Upper lobe of left lung (tissue), 6 donors: Measurements from ENCODE around the gene C17orf100. TPM values are rescaled to one million over a fixed set of nuclear protein-coding genes. Genes with fewer than 3 reads are reported as not detected.

Source experiments
- ATAC-seq, 2 donors: fragments of 200-7000 bp; cut with Tn5 transposase; one replicate each; pipeline ENCODE4 v1.9.1; 2022; ENCODE audit warnings: mild to moderate bottlenecking in 2 of 2, moderate library complexity in 2 of 2; ENCODE audit not compliant: low FRiP score in 2 of 2
- DNase-seq, 2 donors: peaks; one replicate each; pipeline ENCODE4 v3.0.0-alpha.2; 2019 to 2020
- H3K27ac ChIP-seq, 4 donors: fragments of 200-600 bp; sonication (generic); one replicate each; pipeline ENCODE4 v1.5.1; 2016 to 2019
- H3K27me3 ChIP-seq, 4 donors: fragments of 200-600 bp; sonication (generic); one replicate each; pipeline ENCODE4 v1.5.1; 2017 to 2019
- H3K36me3 ChIP-seq, 4 donors: fragments of 200-600 bp; sonication (generic); one replicate each; pipeline ENCODE4 v1.5.1; 2016 to 2019
- H3K4me1 ChIP-seq, 4 donors: fragments of 200-600 bp; sonication (generic); one replicate each; pipeline ENCODE4 v1.5.1; 2018 to 2019
- H3K4me3 ChIP-seq, 4 donors: fragments of 200-600 bp; sonication (generic); one replicate each; pipeline ENCODE4 v1.5.1; 2017 to 2019; ENCODE audit warnings: mild to moderate bottlenecking in 2 of 4, moderate library complexity in 1 of 4
- H3K9me3 ChIP-seq, 4 donors: fragments of 200-600 bp; sonication (generic); one replicate each; pipeline ENCODE4 v1.5.1; 2018 to 2019
- CTCF ChIP-seq, 6 experiments: fragments of 450-650 bp in 4 of 6; fragments of 200-600 bp in 2 of 6; sonication (generic) in 2 of 6; IDR thresholded peaks; one replicate each; pipeline ENCODE4 v1.5.1; 2016 to 2019; ENCODE audit warnings: antibody characterized with exemption in 6 of 6
- EP300 ChIP-seq, 4 donors: sonication (generic); formaldehyde crosslinking; IDR thresholded peaks; one replicate each; pipeline ENCODE4 v1.5.1; 2017; ENCODE audit warnings: antibody characterized with exemption in 4 of 4, control low read depth in 2 of 4
- POLR2A ChIP-seq, 4 donors: fragments of 450-650 bp; IDR thresholded peaks; one replicate each; pipeline ENCODE4 v1.5.1; 2016 to 2017; ENCODE audit warnings: antibody characterized with exemption in 4 of 4, mild to moderate bottlenecking in 2 of 4
- POLR2AphosphoS5 ChIP-seq, 2 donors: sonication (generic); formaldehyde crosslinking; IDR thresholded peaks; one replicate each; pipeline ENCODE4 v1.5.1; 2017; ENCODE audit warnings: antibody characterized with exemption in 2 of 2
- WGBS, 2 donors: methylation state at CpG; one replicate each; pipeline ENCODE4 v1.1.5; 2017 to 2018; 5-methylcytosine and 5-hydroxymethylcytosine counted together
- total RNA-seq, 6 donors: library from RNA; depleted of rRNA in 4 of 6; stranded (reverse); fragments of >200 nt in 4 of 6; gene quantifications; one replicate each; pipeline versions ENCODE4 v1.1.0 to v1.2.1, GENCODE V29; 2016 to 2021
- donor health status: DM: no; HTN: no; CAD: no; lungs with moderate emphysema.
- donor health status: DM: no; HTN: yes; CAD: no; lungs with severe emphysema.

The C17orf100 gene
- total RNA-seq, 6 donors from 2014 or later = 0.78 to 7.3 (median 1.3) TPM

- Histone ChIP-seq H3K27ac (no peak overlapping the region), H3K36me3 (peaks cover 19 to 70% (median 44%) of the 10 kb centered on the region in 4 donors), H3K4me1 (peaks cover 0 to 3% (median 0%) of the 10 kb centered on the region in 4 donors), H3K27me3 (no peaks in the 10 kb centered on the region), H3K9me3 (no peaks in the 10 kb centered on the region), H3K4me3 (no peak overlapping the region)
- ATAC-seq (no peak), DNase-seq (no peak)
- 90 to 92% methylated on average over 3 of the region's 3 CpGs for WGBS, 2 donors
- TF ChIP-seq POLR2A (IDR thresholded peaks at IDR 0.05) (no peak), CTCF (IDR thresholded peaks at IDR 0.05) (no peak), EP300 (IDR thresholded peaks at IDR 0.05) (no peak), POLR2AphosphoS5 (IDR thresholded peaks at IDR 0.05) (no peak)
These were observed 43.2 kb upstream of the C17orf100 start for GRCh38 chr17:6608321-6608720.

GRCh38 chr17:6610011-6610410 is 41.6 kb upstream of the C17orf100 start:
- TF ChIP-seq CTCF (IDR thresholded peaks at IDR 0.05) (no peak), POLR2A (IDR thresholded peaks at IDR 0.05) (no peak), POLR2AphosphoS5 (IDR thresholded peaks at IDR 0.05) (no peak), EP300 (IDR thresholded peaks at IDR 0.05) (no peak)
- DNase-seq = no peak
- Histone ChIP-seq H3K4me3 (no peak overlapping the region), H3K4me1 (no peaks in the 10 kb centered on the region), H3K9me3 (no peaks in the 10 kb centered on the region), H3K27ac (no peak overlapping the region), H3K36me3 (peaks cover 19 to 66% (median 43%) of the 10 kb centered on the region in 4 donors), H3K27me3 (no peaks in the 10 kb centered on the region)
- WGBS, 2 donors = 95 to 100% methylated on average over 5 of the region's 5 CpGs
- no peak for ATAC-seq

GRCh38 chr17:6611231-6611630 is 40.3 kb upstream of the C17orf100 start:
- TF ChIP-seq POLR2A (IDR thresholded peaks at IDR 0.05) (no peak), POLR2AphosphoS5 (IDR thresholded peaks at IDR 0.05) (no peak), CTCF (IDR thresholded peaks at IDR 0.05) (no peak), EP300 (IDR thresholded peaks at IDR 0.05) (no peak)
- no peaks in the 10 kb centered on the region for H3K9me3 ChIP-seq
- H3K36me3 ChIP-seq = peaks cover 19 to 62% (median 36%) of the 10 kb centered on the region in 4 donors
- no peak overlapping the region for H3K4me3 ChIP-seq
- H3K4me1 ChIP-seq = no peaks in the 10 kb centered on the region
- ATAC-seq (no peak), DNase-seq (no peak)
- H3K27me3 ChIP-seq = no peaks in the 10 kb centered on the region
- 96 to 98% methylated on average over 4 of the region's 4 CpGs for WGBS, 2 donors
- H3K27ac ChIP-seq = no peak overlapping the region

- Histone ChIP-seq H3K9me3 (no peaks in the 10 kb centered on the region), H3K36me3 (peaks cover 0 to 73% (median 29%) of the 10 kb centered on the region in 4 donors), H3K4me3 (no peak overlapping the region), H3K4me1 (no peaks in the 10 kb centered on the region), H3K27ac (no peak overlapping the region), H3K27me3 (no peaks in the 10 kb centered on the region)
- ATAC-seq (no peak), DNase-seq (no peak)
- TF ChIP-seq CTCF (IDR thresholded peaks at IDR 0.05) = no peak
- TF ChIP-seq POLR2A (IDR thresholded peaks at IDR 0.05) = no peak
- TF ChIP-seq POLR2AphosphoS5 (IDR thresholded peaks at IDR 0.05) = no peak
- no peak for TF ChIP-seq EP300 (IDR thresholded peaks at IDR 0.05)
- WGBS, 2 donors = 94 to 96% methylated on average over 3 of the region's 3 CpGs
These were observed 27.6 kb upstream of the C17orf100 start for GRCh38 chr17:6623941-6624340.

- DNase-seq (no peak), ATAC-seq (no peak)
- H3K4me3 ChIP-seq = no peak overlapping the region
- H3K27ac ChIP-seq = no peak overlapping the region
- H3K36me3 ChIP-seq = peaks cover 0 to 78% (median 31%) of the 10 kb centered on the region in 4 donors
- TF ChIP-seq POLR2A (IDR thresholded peaks at IDR 0.05) (no peak), EP300 (IDR thresholded peaks at IDR 0.05) (no peak), CTCF (IDR thresholded peaks at IDR 0.05) (no peak)
- no peaks in the 10 kb centered on the region for H3K27me3 ChIP-seq
- WGBS, 2 donors = 99% methylated on average over 6 of the region's 6 CpGs
- H3K4me1 ChIP-seq = no peaks in the 10 kb centered on the region
- H3K9me3 ChIP-seq = no peaks in the 10 kb centered on the region
These were observed 24.9 kb upstream of the C17orf100 start for GRCh38 chr17:6626616-6627015.
